Measurements from ENCODE around the gene KNG1. TPM values are rescaled to one million over a fixed set of nuclear protein-coding genes. Genes with fewer than 3 reads are reported as not detected.

The KNG1 gene
- total and polyA plus RNA-seq, 10 of the 15 experiments (the other 5 are each of a cell fraction or from before 2014, with no cell fraction given), result 0.21 TPM; not detected in 9

DNA sequence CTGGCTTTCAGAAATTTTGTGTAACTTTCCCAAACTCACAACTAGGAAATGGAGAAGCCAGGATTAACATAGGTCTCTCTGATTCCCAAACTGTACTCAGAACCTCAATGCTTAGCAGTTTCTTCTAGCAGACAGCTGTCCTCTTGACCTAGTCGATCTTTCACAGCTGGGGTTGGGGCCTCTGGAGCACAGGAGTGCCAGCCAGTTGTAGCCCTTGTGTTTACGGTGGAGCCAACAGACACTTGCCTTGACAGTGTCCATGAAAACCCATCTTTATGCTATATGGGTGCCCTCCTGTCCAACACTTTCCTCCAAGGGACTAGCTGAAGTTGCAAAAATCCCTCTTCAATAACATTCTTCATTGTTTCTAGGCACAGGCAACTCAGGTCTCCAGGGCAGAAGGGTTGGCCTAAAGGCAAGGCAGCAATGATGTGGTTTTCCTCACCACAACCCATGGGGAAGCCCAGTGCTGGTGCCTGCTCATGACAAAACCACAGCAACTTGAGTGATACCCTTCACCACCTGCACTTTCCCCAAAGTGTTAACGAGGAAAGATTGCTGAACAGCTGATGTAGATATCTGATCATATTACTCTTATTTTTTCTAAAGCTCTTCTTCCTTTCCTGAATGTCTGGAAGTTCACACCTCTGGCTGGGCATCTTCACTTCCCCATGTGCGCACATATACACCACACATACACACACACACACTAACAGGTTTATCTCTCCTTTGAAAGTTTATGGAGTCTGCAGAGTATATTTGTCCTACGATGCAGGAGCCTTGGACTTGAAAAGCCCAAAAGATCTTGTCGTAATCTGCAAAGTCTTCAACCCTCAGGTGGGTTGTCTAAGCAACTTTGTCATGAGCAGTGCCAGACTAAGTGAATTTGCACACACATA lies 11.0 kb upstream of the KNG1 start (continued):
- TF ChIP-seq BCLAF1 (IDR thresholded peaks at IDR 0.05) (no peak), ZSCAN29 (IDR thresholded peaks at IDR 0.05) (no peak), SUZ12 (IDR thresholded peaks at IDR 0.05; ENCODE audit: unreplicated experiment) (no peak), CUX1 (IDR thresholded peaks at IDR 0.05; ENCODE audit: insufficient replicate concordance, low read depth, low read length) (no peak), RUNX3 (IDR thresholded peaks at IDR 0.05; ENCODE audit: low read length) (peak; percentile 75), TCF12 (IDR thresholded peaks at IDR 0.05; ENCODE audit: low read depth, low read length) (no peak), ZNF207 (IDR thresholded peaks at IDR 0.05; ENCODE audit: borderline replicate concordance) (no peak), FOXK2 (IDR thresholded peaks at IDR 0.05) (no peak), CBFB (IDR thresholded peaks at IDR 0.05; ENCODE audit: low read depth) (no peak), JUND (IDR thresholded peaks at IDR 0.05; ENCODE audit: low read depth, low read length) (no peak), SMAD1 (IDR thresholded peaks at IDR 0.05; ENCODE audit: low read depth, partially characterized antibody) (no peak), RFX5 (IDR thresholded peaks at IDR 0.05; ENCODE audit: low read depth, low read length) (no peak), CBX3 (IDR thresholded peaks at IDR 0.05; ENCODE audit: borderline replicate concordance, low read depth) (no peak), KAT2A (conservative IDR thresholded peaks at IDR 0.05; ENCODE audit: control insufficient read depth, low read depth, low read length) (no peak), BHLHE40 (IDR thresholded peaks at IDR 0.05; ENCODE audit: borderline replicate concordance in 1 of 2, low read depth in 2 of 2, low read length in 1 of 2) (peak in 1 of 2 experiments; percentile 38; a peak in 1 of 4 replicates), CREB1 (IDR thresholded peaks at IDR 0.05; ENCODE audit: low read depth) (no peak)
- TF ChIP-seq, protein P1, sequence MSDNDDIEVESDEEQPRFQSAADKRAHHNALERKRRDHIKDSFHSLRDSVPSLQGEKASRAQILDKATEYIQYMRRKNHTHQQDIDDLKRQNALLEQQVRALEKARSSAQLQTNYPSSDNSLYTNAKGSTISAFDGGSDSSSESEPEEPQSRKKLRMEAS (IDR thresholded peaks at IDR 0.05; ENCODE audit: low read depth, low read length), result no peak
- TF ChIP-seq, protein P2, sequence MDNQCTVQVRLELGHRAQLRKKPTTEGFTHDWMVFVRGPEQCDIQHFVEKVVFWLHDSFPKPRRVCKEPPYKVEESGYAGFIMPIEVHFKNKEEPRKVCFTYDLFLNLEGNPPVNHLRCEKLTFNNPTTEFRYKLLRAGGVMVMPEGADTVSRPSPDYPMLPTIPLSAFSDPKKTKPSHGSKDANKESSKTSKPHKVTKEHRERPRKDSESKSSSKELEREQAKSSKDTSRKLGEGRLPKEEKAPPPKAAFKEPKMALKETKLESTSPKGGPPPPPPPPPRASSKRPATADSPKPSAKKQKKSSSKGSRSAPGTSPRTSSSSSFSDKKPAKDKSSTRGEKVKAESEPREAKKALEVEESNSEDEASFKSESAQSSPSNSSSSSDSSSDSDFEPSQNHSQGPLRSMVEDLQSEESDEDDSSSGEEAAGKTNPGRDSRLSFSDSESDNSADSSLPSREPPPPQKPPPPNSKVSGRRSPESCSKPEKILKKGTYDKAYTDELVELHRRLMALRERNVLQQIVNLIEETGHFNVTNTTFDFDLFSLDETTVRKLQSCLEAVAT (IDR thresholded peaks at IDR 0.05), result 0 out of 2 replicates have a peak, but pooled peaks have one; percentile 20

Data from GM12878 (cell line).